Fibroblast of skin of right quadriceps (primary cell): ENCODE measurements around the gene MAS1.
"Not testable (repeated sequence)": the region's sequence is repeated elsewhere in the genome, so short reads cannot be mapped to it uniquely, and the experiment has no call there.

Experiments used
- DNase-seq: peaks from one replicate; pipeline ENCODE4 v3.0.0-alpha.2; 2013

The MAS1 gene

GRCh38 chr6:159890792-159891191 is at the start of gene MAS1:
Gene MAS1 (plus strand): TSS chr6:159890988. CDS start chr6:159906956, 15,968 bp downstream.
- no peak for DNase-seq

- no peak for DNase-seq
These were observed 48.8 kb upstream of the MAS1 start for GRCh38 chr6:159842035-159842434.

DNA sequence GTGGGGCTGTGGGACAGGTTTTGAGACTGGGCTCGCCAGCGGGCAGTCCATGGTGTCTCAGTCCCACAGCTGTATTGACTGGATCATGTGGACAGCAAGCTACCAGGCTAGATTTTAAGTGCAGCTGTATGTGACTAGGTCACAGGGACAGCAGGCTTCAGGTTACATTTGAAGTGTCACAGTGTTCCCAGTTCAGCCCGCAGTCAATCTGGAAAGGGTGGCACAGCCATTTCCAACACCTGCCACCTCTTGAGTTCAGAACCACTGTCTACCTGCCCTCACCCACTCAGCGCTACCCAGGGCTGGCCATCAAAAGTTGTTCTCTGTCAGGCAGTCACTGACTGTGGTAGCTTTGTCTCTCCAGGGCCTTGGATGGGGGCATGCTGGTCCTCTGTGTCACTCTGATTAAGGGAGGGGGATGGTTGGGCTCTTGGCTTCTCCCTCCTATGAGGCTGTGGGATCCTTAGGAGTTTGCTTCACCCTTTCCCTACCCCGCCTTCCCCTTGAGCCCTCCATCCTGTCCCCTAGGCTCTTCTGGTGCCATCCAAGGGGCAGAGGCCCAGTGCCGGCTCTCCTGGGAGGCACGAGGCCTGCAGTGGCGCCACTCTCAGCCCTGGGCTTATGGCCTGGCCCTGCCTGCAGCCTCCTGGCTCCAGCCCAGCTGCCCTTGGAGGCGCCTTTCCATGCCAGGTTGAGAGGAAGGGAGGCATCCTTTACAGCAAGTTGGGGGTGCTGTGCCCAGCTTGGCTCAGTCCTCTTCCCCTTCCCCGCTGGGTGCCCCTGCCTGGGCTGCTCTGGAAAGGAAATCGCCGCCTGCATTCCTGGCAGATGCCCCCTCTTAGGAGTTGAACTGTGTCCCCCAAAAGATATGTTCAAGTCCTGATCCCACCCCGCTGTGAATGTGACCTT is 45.8 kb upstream of the MAS1 start:
- no peak for DNase-seq

- not testable (repeated sequence) for DNase-seq
These were observed 42.2 kb upstream of the MAS1 start for GRCh38 chr6:159848552-159848951.

- DNase-seq: not testable (repeated sequence)
These were observed 40.9 kb upstream of the MAS1 start for GRCh38 chr6:159849851-159850250.

GRCh38 chr6:159852877-159853276 is 37.9 kb upstream of the MAS1 start:
- DNase-seq: no peak

DNA sequence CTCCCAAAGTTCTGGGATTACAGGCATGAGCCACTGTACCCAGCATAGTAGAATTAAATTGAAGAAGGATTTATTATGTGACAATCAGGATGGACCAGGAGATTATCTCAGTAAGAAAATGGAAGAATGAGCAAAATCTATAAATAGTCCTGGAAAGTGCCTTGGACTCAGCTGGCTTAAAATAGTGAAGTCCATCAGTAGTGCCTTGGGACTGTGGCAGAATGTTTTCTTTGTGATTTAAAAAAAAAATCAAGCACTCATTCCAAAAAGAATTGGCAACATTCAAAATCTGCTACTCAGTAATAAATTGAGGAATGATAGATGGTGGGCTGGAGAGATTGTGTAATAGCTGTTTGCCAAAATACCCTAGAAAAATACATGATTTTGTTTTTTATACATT is 37.0 kb upstream of the MAS1 start:
- DNase-seq: no peak

DNA sequence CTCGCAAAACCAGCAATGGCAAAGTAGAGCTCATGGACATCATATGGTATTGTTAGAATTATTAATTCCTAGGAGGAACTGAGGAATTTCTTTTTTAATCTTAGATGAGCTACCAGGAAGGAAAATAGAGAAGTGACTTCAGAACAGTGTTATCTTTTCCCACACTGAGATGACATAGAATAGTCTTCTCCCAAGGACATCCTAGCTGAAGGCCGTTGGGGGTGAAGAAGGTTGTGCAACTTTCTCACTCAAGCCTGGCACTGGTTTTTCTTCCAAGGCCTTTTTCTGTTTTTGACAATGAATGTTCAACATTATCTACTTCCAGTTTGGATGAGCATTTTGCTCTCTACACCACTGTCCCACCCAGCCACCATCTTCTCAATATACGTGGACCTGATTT is 35.8 kb upstream of the MAS1 start:
- DNase-seq: no peak

DNA sequence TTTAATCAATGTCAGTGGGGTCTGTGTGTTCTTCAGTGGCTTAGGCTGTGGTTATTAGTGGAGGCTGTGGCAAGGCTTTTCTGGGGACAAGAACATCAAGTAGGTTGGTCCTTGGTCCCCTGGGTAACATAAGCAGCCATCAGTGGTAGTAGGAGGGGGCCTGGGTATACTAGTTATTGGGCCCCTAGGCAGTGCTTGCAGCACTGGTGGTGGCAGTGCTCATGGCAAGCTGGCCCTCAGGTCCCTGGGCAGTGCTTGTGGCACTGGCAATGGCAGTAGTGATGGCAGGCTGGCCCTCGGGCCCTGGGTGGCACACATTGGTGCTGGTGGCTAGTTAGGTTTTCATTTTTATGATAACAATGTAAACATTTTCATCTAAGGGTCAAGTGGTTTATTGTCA is 32.5 kb upstream of the MAS1 start:
- DNase-seq: no peak

DNA sequence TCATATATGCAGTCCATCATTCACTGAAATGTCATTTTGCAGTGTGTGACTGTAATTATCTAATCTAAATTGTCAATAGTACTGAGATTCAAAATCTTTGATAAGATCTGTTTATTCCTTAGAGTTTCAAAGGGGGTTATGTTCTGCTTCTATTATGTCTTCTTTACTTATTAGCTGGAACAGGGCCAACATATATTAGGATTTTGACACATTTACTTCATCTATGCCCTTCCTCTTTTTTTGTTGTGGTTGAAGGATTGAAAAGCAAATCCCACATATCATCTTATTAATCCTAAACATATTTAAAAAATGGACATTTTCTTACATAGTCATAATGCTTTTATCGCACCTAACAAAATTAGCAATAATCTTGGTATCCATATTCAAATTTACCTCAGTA is 30.3 kb upstream of the MAS1 start:
- no peak for DNase-seq

- no peak for DNase-seq
These were observed 28.7 kb upstream of the MAS1 start for GRCh38 chr6:159862103-159862502.

DNA sequence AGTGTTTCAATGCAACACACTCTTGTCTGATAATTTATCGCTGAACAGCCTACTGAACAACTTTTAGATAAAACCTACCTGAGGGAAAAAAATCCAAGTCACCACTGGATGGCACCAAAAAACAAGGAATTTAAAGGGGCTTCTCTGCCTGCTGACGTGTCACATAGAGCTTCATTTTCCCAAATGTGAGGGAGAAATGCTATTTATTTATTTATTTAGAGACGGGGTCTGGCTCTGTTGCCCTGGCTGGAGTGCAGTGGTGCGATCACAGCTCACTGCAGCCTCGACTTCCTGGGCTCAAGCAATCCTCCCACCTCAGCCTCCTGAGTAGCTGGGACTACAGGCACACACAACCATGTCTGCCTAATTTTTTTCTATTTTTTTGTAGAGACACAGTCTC is 27.4 kb upstream of the MAS1 start:
- DNase-seq: peak; percentile 69

GRCh38 chr6:159865226-159865920 is 25.4 kb upstream of the MAS1 start:
- DNase-seq: no peak

GRCh38 chr6:159866286-159867247 is 24.2 kb upstream of the MAS1 start:
- no peak for DNase-seq

DNA sequence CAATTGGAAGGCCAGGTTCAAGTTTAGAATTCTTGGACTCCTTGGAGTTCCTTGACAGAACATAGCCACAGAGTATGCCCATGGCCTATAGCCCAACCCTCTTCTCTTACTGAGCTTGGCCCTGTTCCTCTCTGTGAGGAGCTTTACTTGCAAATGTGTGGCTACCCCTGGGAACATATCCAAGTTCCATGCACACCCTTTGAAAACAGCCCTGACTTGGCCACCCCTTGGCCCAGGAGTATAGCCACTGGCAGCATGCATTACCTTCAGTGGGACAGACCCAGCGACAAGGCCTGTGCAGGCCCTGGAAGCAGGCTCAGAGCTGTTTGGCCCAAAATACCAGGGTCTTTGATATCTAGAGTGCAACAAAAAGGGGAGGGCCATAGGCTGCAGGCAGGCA is 19.5 kb upstream of the MAS1 start:
- DNase-seq: no peak

DNA sequence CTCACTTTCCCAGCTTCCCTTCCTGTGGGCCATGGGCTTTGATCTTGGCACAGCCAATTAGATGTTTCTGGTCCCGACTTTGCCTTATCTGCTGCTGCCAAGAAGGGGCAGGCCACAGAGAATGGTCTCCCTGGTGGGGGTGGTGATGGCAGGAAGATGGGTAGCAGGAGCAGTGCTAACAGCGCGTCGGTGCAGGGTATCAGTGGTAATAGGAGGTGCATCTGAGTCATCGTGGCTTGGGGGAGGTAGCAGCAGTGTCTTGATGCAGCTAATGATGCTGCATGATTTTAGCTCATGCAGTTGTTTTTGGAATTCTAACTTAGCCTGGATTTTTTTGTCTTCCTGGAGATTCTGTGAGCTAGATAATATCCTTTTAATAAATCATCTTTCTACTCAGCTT is 18.9 kb upstream of the MAS1 start:
- DNase-seq: peak; percentile 13

- DNase-seq: peak; percentile 3
These were observed 16.4 kb upstream of the MAS1 start for GRCh38 chr6:159874435-159874834.

DNA sequence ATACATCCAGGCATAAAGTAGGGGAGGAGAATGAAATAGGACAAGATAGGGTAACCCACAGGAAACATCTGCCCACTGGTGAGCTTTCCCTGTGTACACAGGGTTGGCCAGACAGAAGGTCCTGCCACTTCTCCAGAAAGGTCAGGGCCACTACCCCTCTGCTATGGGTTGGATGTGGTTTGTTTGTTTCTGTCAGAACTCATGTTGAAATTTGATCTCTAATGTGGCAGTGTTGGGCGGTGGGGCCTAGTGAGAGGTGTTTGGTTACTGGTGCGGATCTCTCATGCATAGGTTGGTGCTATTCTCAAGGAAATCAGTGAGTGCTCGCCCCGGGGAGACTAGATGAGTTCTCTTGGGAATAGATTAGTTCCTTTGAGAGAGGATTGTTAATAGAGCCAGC is 15.6 kb upstream of the MAS1 start:
- no peak for DNase-seq

- DNase-seq: no peak
These were observed 14.5 kb upstream of the MAS1 start for GRCh38 chr6:159876242-159876641.

DNA sequence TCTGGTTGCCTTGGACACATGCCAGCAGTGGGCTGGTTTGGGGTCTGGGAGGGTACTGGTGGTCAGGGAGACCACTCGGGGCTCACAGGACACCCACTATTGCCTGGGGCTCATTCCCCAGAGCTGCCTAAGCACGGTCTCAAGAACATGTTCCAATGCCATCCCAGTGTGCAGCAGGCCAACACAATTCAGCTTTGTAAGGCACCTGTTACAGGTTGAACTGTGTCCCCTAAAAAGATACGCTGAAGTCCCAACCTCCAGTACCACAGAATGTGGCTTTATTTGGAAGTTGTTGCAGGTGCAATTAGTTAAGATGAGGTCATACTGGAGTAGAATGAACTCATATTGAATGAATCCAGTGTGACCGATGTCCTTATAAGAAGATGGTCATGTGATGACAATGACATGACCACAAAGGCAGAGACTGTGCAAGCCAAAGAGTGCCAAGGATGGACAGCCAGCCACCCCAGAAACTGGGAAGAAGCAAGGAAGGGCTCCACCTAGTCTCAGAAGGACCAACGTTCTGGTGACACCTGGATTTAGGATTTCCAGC is 13.5 kb upstream of the MAS1 start:
- no peak for DNase-seq

DNA sequence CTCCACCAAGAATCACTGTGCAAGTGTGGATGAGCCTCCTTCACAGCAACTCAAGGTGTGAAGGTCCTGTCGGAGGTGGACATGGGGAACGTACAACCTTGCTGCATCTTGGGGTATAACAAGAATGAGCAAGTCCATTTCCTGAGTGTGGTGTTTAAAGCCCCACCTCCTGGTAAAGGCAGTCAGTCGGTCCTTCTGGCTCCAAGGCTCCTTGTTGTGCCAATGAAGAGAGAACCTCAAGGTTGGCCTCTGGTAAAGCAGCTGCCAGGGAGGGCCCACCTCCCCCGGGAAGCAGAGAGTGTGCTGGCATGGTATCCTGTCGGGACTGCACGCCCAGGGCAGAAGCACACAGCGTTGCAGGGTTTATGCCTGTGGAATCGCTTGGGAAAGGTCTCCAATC is 12.4 kb upstream of the MAS1 start:
- DNase-seq: no peak

DNA sequence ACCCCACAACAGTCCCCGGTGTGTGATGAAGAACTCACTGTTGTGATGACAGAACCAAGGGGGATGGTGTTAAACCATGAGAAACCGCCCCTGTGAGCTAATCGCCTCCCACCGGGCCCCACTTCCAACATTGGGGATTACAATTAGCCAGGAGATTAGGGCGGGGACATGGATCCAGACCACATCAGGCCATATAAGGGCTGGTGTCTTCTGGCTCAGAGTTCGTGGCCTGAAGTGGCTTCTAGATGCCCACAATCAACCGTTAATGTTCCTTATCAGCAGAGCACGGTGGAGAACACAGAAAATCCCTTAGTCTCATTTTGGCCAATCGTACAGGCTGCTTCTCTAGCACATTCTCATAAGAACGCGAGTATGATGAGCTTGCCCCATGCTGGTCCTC is 10.9 kb upstream of the MAS1 start:
- DNase-seq: no peak
